H1 (cell line): ENCODE data around the gene FNDC5. TPM values are rescaled to one million over a fixed set of nuclear protein-coding genes. Genes with fewer than 3 reads are reported as not detected.

Source experiments
- EGR1 ChIP-seq: IDR thresholded peaks from 2 replicates; pipeline ENCODE4 v1.6.1; 2011; ENCODE audit warnings: low read depth, low read length, borderline replicate concordance
- RBBP5 ChIP-seq: IDR thresholded peaks from 2 replicates; pipeline ENCODE4 v1.7.1; 2012; ENCODE audit warnings: low read depth, mild to moderate bottlenecking, inconsistent platforms, low read length, moderate library complexity, borderline replicate concordance
- SAP30 ChIP-seq: fragments of 300-600 bp; sonication (generic); IDR thresholded peaks from 2 replicates; pipeline ENCODE4 v1.7.1; 2012; ENCODE audit warnings: low read length, moderate library complexity, mild to moderate bottlenecking, inconsistent platforms; ENCODE audit not compliant: insufficient read depth, insufficient replicate concordance
- SIN3A ChIP-seq, 2 experiments: IDR thresholded peaks in 1 of 2; conservative IDR thresholded peaks in 1 of 2; 2 replicates each; pipeline ENCODE4 v1.6.1; 2011 to 2012; ENCODE audit warnings: low read length in 2 of 2, improper control_type of control experiment in 1 of 2, low read depth in 1 of 2, mild to moderate bottlenecking in 1 of 2
- SIRT6 ChIP-seq: IDR thresholded peaks from one replicate; pipeline ENCODE4 v1.7.1; 2012; ENCODE audit warnings: low read length, inconsistent platforms
- SP1 ChIP-seq: IDR thresholded peaks from 2 replicates; pipeline ENCODE4 v1.6.1; 2011; ENCODE audit warnings: low read depth, low read length
- ZNF274 ChIP-seq: IDR thresholded peaks from 2 replicates; pipeline ENCODE4 v1.7.0; 2012; ENCODE audit warnings: low read length, borderline replicate concordance; ENCODE audit errors: extremely low read depth
- polyA plus RNA-seq, 7 experiments: library from polyadenylated mRNA; depleted of rRNA in 3 of 7; stranded (reverse) in 5 of 7; unstranded in 2 of 7; fragments of >200 nt in 5 of 7; fragments of 200-250 nt in 2 of 7; gene quantifications; 1 replicate in 5 of 7; 2 replicates in 1 of 7; 4 replicates in 1 of 7; pipeline versions ENCODE4 v1.2.1 to v1.2.3, GENCODE V29; 2011 to 2013; ENCODE audit warnings: missing spikeins in 2 of 7, mixed read lengths in 2 of 7
- total RNA-seq: library from RNA; stranded (reverse); fragmentation: NEBNext Ultra II Directional; extraction: Animal tissue kit (Norgen Biotek cat#: 25700); gene quantifications from 2 replicates; pipeline ENCODE4 v1.2.1, GENCODE V29; 2021
- TF ChIP-seq, protein P1 (sequence below): fragments of 300-600 bp; sonication (generic); IDR thresholded peaks from 2 replicates; pipeline ENCODE4 v1.7.1; 2012; ENCODE audit warnings: low read length, moderate library complexity, mild to moderate bottlenecking, inconsistent platforms; ENCODE audit not compliant: insufficient replicate concordance
- TF ChIP-seq, protein P2 (sequence below): IDR thresholded peaks from 2 replicates; pipeline ENCODE4 v1.6.1; 2012; ENCODE audit warnings: inconsistent platforms

Gene FNDC5
- total and polyA plus RNA-seq, 2 of the 8 experiments (the other 6 are each of a cell fraction or from before 2014, with no cell fraction given): 1.8 to 2.0 TPM

DNA sequence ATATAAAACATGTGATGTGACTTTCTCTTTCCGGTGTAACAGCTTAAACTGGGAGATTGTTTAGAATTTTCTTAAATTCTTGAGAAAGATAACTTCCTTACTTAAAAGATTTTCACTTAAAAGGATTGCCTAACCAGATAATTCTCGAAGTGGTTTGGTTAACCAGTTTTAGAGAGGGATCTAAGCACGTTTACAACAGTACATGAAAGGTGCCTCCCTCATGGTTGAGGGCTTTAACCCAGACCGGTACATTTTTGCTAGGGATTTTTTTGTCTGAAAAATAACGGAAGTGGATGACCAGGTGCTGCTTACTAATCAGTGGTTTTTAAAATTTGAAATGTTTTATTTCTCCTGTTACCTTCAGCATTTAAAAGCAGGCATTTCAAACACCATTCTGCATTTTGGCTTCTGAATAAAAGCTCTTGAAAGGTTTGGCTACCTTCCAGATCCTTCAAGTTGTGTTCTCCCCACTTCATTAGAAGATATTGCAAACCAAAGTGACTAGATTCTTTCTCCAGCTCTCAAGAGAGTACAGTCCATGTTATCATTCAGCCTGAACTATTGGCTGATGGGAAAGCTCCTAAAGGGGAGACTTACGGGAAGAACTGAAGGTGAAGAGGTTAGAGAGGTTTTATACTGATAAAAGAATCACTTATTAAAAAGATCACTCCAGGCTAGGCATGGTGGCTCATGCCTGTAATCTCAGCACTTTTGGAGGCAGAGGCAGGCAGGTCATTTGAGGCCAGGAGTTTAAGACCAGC lies 40.4 kb downstream of the FNDC5 start (continued):
- TF ChIP-seq, protein P1, sequence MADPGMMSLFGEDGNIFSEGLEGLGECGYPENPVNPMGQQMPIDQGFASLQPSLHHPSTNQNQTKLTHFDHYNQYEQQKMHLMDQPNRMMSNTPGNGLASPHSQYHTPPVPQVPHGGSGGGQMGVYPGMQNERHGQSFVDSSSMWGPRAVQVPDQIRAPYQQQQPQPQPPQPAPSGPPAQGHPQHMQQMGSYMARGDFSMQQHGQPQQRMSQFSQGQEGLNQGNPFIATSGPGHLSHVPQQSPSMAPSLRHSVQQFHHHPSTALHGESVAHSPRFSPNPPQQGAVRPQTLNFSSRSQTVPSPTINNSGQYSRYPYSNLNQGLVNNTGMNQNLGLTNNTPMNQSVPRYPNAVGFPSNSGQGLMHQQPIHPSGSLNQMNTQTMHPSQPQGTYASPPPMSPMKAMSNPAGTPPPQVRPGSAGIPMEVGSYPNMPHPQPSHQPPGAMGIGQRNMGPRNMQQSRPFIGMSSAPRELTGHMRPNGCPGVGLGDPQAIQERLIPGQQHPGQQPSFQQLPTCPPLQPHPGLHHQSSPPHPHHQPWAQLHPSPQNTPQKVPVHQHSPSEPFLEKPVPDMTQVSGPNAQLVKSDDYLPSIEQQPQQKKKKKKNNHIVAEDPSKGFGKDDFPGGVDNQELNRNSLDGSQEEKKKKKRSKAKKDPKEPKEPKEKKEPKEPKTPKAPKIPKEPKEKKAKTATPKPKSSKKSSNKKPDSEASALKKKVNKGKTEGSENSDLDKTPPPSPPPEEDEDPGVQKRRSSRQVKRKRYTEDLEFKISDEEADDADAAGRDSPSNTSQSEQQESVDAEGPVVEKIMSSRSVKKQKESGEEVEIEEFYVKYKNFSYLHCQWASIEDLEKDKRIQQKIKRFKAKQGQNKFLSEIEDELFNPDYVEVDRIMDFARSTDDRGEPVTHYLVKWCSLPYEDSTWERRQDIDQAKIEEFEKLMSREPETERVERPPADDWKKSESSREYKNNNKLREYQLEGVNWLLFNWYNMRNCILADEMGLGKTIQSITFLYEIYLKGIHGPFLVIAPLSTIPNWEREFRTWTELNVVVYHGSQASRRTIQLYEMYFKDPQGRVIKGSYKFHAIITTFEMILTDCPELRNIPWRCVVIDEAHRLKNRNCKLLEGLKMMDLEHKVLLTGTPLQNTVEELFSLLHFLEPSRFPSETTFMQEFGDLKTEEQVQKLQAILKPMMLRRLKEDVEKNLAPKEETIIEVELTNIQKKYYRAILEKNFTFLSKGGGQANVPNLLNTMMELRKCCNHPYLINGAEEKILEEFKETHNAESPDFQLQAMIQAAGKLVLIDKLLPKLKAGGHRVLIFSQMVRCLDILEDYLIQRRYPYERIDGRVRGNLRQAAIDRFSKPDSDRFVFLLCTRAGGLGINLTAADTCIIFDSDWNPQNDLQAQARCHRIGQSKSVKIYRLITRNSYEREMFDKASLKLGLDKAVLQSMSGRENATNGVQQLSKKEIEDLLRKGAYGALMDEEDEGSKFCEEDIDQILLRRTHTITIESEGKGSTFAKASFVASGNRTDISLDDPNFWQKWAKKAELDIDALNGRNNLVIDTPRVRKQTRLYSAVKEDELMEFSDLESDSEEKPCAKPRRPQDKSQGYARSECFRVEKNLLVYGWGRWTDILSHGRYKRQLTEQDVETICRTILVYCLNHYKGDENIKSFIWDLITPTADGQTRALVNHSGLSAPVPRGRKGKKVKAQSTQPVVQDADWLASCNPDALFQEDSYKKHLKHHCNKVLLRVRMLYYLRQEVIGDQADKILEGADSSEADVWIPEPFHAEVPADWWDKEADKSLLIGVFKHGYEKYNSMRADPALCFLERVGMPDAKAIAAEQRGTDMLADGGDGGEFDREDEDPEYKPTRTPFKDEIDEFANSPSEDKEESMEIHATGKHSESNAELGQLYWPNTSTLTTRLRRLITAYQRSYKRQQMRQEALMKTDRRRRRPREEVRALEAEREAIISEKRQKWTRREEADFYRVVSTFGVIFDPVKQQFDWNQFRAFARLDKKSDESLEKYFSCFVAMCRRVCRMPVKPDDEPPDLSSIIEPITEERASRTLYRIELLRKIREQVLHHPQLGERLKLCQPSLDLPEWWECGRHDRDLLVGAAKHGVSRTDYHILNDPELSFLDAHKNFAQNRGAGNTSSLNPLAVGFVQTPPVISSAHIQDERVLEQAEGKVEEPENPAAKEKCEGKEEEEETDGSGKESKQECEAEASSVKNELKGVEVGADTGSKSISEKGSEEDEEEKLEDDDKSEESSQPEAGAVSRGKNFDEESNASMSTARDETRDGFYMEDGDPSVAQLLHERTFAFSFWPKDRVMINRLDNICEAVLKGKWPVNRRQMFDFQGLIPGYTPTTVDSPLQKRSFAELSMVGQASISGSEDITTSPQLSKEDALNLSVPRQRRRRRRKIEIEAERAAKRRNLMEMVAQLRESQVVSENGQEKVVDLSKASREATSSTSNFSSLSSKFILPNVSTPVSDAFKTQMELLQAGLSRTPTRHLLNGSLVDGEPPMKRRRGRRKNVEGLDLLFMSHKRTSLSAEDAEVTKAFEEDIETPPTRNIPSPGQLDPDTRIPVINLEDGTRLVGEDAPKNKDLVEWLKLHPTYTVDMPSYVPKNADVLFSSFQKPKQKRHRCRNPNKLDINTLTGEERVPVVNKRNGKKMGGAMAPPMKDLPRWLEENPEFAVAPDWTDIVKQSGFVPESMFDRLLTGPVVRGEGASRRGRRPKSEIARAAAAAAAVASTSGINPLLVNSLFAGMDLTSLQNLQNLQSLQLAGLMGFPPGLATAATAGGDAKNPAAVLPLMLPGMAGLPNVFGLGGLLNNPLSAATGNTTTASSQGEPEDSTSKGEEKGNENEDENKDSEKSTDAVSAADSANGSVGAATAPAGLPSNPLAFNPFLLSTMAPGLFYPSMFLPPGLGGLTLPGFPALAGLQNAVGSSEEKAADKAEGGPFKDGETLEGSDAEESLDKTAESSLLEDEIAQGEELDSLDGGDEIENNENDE: no peak
- TF ChIP-seq, protein P2, sequence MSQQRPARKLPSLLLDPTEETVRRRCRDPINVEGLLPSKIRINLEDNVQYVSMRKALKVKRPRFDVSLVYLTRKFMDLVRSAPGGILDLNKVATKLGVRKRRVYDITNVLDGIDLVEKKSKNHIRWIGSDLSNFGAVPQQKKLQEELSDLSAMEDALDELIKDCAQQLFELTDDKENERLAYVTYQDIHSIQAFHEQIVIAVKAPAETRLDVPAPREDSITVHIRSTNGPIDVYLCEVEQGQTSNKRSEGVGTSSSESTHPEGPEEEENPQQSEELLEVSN: no peak
- TF ChIP-seq RBBP5 (no peak), SP1 (no peak), ZNF274 (no peak), SIRT6 (no peak), EGR1 (no peak), SAP30 (no peak), SIN3A (conservative IDR thresholded peaks at IDR 0.05 in 1 of 2, IDR thresholded peaks at IDR 0.05 in 1 of 2; ENCODE audit: low read depth in 1 of 2, low read length in 2 of 2) (no peak)
